Fibroblast of villous mesenchyme (primary cell): ENCODE results near the gene KIFC1. TPM values are rescaled to one million over a fixed set of nuclear protein-coding genes. Genes with fewer than 3 reads are reported as not detected.
"Not testable (repeated sequence)": the region's sequence is repeated elsewhere in the genome, so short reads cannot be mapped to it uniquely, and the experiment has no call there.

ENCODE experiments used
- DNase-seq: peaks from one replicate; pipeline ENCODE4 v3.0.0-alpha.2; 2010; ENCODE audit warnings: low read depth
- H3K4me3 ChIP-seq: 2 replicates; pipeline ENCODE4 v1.5.1; 2011; ENCODE audit warnings: low read depth, mild to moderate bottlenecking, low read length
- CTCF ChIP-seq: IDR thresholded peaks from 2 replicates; pipeline ENCODE4 v1.5.1; 2012; ENCODE audit warnings: low read depth, mild to moderate bottlenecking, low read length; ENCODE audit not compliant: insufficient read depth
- total RNA-seq: library from RNA; depleted of rRNA; stranded (reverse); fragments of >200 nt; gene quantifications from 2 replicates; pipeline ENCODE4 v1.2.3, GENCODE V29; 2012

Gene KIFC1
- total RNA-seq, 1 donor: 34.5 TPM

GRCh38 chr6:33359331-33359730 is 32.3 kb upstream of the KIFC1 start:
- no peak for DNase-seq
- no peak overlapping the region for H3K4me3 ChIP-seq
- no peak for TF ChIP-seq CTCF

GRCh38 chr6:33363486-33363885 is 28.1 kb upstream of the KIFC1 start:
- not testable (repeated sequence) for DNase-seq, H3K4me3 ChIP-seq

- H3K4me3 ChIP-seq: not testable (repeated sequence)
- DNase-seq: peak; percentile 55
These were observed 27.0 kb upstream of the KIFC1 start for GRCh38 chr6:33364475-33365205.

- not testable (repeated sequence) for DNase-seq, H3K4me3 ChIP-seq
These were observed 26.2 kb upstream of the KIFC1 start for GRCh38 chr6:33365206-33365971.

- no peak overlapping the region for H3K4me3 ChIP-seq
- no peak for TF ChIP-seq CTCF
- no peak for DNase-seq
These were observed 24.5 kb upstream of the KIFC1 start for GRCh38 chr6:33367009-33367714.

GRCh38 chr6:33367715-33368025 is 24.0 kb upstream of the KIFC1 start:
- H3K4me3 ChIP-seq, DNase-seq: not testable (repeated sequence)

- DNase-seq, H3K4me3 ChIP-seq: not testable (repeated sequence)
These were observed 19.7 kb upstream of the KIFC1 start for GRCh38 chr6:33371901-33372300.

GRCh38 chr6:33372526-33373123 is 19.0 kb upstream of the KIFC1 start:
- H3K4me3 ChIP-seq: no peak overlapping the region
- no peak for TF ChIP-seq CTCF
- DNase-seq: no peak

- TF ChIP-seq CTCF: no peak
- DNase-seq: peak; percentile 28
These were observed 17.4 kb upstream of the KIFC1 start for GRCh38 chr6:33373960-33374910.

More at GRCh38 chr6:33373960-33374910, 17.4 kb upstream of the KIFC1 start:
- H3K4me3 ChIP-seq: no peak overlapping the region
